NCI-H524 treated with DMSO at 0.1 percent for 48 hours (cell line): ENCODE measurements around the gene FOXJ3.

Source experiments
- DNase-seq: peaks from one replicate; lab custom pipeline; 2025; lab: John Stamatoyannopoulos, UW

The FOXJ3 gene

DNA sequence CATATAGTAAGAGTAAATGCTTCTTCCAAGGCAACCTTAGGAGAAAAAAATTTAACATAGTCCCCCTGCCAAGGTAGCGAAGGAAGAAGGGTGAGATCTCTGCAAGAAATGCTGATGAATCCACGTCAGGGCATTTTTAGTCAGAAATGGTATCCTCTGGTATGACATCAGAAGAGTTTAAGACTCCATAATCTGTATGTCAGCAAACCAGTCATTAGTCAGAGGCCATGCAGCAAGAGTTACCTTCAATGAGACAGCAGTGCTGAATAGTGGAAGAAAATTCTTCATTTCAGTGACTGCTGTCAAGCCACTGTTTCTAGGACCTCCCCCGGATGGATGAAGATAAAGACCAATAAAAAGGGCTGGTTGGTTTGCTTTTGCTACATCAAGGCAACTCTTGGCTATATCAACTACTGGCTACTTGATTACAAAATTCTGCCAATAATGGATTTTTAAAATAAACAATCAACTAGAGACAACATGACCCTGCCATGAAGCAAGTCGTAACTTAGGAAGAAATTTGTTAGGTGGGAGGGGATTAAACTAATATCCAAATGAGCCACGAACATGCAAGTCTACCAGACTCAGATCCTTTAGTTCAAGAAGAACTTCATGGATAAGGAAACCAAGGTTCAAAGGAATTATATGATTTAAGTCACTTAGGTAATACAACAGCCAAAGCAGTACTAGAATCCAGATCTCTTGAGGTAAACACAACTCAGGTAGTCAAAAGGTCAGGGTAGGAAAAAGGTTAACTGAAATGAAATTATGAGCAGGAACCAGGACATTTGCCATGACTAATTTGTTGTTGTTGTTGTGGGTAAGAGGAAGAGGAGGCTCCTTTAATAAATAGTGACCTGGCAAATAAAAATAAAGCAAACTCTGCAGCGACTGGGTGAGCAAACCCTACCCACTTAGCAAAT, 144.8 kb downstream of the FOXJ3 start:
- no peak for DNase-seq

GRCh38 chr1:42186152-42186551, 148.9 kb downstream of the FOXJ3 start:
- no peak for DNase-seq

DNA sequence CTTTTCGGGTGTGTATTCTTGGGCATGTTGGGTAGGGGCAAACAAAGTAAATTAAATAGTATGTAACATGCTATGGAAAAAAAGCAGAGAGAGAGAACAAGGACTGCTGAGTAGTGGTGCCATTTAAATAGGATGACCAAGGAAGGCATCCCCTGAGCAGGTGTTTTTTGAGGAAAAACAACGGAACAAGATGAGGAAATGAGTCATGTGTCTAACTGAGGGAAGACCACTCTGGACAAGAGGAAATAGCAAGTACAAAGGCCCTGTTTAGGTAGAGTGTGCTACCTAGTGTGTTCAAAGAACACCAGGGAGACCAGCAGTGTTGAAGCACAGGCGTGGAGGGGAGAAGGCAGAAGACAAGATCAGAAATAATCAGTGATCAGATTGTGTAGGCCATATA, 150.4 kb downstream of the FOXJ3 start:
- DNase-seq, result no peak

DNA sequence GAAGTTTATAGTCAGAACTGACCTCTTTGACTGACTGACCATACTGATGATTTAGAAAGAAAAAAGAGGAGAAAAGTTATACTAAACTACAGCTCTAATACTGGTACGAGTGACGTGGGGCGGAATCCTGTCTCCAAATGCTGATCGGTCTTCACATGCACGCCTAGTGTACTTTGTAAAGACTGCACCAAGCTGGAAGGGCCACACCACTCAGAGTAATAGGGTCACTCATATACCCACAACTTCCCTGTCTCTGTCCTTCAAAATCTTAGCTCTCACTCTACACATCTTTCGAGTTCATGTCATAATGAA, 151.1 kb downstream of the FOXJ3 start:
- DNase-seq, result no peak

- DNase-seq, result no peak
Observed at GRCh38 chr1:42183210-42183956, 151.7 kb downstream of the FOXJ3 start.

GRCh38 chr1:42181687-42182086, 153.3 kb downstream of the FOXJ3 start:
- DNase-seq, result no peak

GRCh38 chr1:42179900-42180329, 155.1 kb downstream of the FOXJ3 start:
- DNase-seq, result no peak

- no peak for DNase-seq
Observed at GRCh38 chr1:42179275-42179674, 155.8 kb downstream of the FOXJ3 start.

DNA sequence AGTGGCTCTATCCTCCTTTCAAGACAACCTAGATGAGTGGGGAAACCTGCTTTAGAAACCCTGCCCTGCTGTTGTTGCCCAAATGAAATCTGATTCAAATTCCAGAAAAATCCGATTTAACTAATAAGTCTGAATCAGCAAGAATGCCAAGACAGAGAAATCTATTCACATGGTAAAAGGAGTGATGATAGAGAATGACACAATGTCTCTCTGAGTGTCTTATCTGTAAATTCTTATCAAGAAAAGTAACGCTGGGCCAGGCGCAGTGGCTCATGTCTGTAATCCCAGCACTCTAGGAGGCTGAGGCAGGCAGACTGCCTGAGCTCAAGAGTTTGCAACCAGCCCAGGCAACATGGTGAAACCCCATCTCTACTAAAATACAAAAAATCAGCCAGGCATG, 156.8 kb downstream of the FOXJ3 start:
- DNase-seq, result no peak

- DNase-seq, result no peak
Observed at GRCh38 chr1:42177541-42177981, 157.5 kb downstream of the FOXJ3 start.

- no peak for DNase-seq
Observed at GRCh38 chr1:42176902-42177519, 158.0 kb downstream of the FOXJ3 start.

- DNase-seq, result no peak
Observed at GRCh38 chr1:42175314-42176054, 159.6 kb downstream of the FOXJ3 start.

DNA sequence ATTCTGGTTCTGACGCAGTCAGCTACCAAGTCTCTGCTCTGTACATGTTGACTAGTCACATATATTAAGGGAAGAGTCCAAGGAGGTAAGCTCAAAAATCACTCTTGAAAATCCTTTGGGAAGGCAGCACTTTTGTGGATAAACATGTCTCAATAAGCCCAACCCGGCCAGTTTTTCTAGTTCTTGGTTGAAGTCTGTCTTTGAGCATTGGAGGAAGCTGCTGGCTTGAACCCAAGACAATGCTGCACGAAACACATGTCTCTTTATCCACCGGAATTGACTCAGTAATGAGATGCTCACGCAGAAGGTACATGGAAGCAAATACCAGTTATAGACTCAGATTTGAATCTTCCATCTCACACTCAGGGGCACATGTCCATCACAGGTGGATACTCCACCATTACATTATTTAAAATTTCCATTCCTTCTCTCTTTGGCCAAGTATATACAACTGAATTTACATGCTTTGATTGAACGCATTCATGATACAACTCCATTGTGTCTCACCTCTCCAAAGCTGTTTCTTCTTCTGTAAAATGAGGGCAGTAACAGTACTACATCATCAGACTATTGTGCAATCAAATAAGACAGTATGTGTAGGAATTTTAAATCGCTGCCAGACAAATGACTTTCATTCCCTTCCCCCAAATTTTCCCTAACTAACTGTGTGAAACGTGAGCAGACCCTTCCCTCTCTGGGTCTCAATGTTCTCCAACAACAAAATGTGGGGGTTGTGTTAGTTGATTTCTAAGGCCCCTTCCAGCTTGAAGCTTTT, 160.9 kb downstream of the FOXJ3 start:
- no peak for DNase-seq

DNA sequence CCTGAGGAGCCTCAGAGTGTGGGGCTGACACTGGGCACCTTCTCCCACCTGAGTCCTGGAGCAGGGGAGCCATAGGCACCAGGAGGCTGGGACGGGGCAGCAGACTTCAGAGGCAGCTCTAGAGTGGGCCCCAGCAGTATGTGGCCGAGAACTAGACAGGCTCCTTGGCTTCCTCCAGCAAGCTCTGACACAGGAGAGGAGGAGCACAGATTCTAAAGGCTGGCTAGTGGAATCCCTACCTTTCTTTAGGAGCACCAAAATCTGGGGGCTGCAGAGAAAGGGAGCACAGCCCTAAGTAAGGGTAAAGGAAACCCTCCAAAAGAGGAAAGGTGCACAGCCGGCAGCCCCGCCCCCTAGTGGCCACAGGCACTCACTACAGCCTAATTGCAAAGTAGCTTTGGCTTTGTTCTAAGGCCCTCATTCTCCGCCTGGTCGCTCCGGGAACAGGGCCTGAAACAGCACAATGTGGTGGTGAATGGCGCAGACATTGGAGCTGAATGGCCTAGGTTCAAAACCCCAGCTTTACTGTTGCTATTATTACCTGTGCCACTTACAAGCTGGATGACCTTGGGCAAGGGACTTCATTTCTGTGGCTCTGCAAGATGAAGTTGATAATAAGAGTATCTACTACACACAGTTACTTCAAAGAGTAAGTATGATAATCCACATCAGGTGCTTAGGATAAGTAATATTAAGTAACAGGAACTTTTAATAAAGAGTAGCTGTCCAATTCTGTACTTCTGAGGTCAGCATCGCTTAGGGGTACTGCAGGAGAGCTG, 161.7 kb downstream of the FOXJ3 start:
- no peak for DNase-seq

DNA sequence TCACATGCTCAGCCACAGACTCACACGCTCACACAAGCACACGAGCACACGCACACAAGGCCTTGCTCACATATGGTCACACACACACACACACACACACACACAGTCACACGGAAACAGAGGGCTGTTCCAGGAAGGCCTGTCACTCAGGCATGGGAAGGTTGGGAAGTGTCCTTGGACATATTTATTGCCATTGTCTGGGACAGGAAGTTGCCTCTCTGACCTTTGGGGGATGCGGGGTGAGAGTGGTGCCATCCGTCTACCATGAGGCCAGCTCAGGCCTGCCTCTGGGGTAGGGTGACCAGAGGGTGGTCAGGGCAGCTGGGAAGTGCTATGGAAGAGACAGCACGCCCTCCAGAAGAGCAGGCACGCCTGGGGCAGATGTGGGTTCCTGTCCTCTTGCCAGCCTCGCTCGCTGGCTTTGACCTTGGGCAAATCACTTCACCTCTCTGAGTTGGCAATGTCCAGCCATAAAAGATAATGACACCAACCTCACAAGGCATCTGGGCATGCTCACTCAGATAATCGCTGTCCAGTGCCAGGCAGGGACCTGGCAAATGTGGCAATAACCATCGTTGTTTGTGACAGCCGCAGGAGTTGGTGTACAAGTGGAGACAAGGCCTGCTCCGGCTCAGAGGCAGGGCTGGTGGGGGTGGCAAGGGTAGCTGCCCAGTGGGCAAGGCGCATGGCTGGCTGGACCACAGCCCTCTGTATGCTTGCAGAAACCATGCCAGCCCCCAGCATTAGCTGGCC, 162.5 kb downstream of the FOXJ3 start:
- no peak for DNase-seq

DNA sequence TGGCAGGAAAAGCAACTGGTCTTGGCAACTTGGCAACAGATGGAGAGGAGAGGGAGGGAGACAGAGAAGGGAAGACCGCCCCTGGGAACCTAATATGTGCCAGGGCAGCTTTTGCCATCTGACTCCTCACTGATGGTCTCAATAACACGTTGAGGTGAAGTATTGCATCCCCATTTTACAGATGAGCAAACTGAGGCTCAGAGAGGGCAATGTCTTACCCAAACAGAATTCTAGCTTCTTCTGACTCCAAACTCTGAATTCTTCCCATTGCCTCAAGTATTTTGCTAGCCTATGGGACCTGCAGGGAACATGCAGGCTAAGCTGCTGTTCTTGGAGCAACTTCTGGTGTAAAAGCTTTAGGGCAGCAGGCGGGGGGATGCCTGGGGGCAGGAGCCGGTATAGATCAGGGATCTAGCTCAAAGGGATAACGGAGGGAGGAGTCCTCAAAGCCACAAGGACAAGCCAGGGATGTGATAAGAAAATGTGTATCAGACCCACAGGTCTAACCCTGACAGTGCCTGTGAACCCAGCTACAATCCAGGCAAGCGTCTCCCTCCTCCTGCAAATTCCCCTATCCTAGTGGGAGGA, 163.3 kb downstream of the FOXJ3 start:
- DNase-seq, result no peak

GRCh38 chr1:42170779-42171621, 164.0 kb downstream of the FOXJ3 start:
- peak; percentile 18 for DNase-seq

GRCh38 chr1:42168763-42169162, 166.3 kb downstream of the FOXJ3 start:
- DNase-seq, result no peak

GRCh38 chr1:42168391-42168670, 166.7 kb downstream of the FOXJ3 start:
- DNase-seq, result no peak
